B cell (primary cell): Measurements from ENCODE around the gene PRTFDC1.

Experiments used
- CTCF ChIP-seq: fragments of 200-600 bp; IDR thresholded peaks from one replicate; pipeline ENCODE4 v1.8.0; 2022; ENCODE audit warnings: antibody characterized with exemption, mild to moderate bottlenecking
- EZH2 ChIP-seq: IDR thresholded peaks from 2 replicates; pipeline ENCODE4 v1.6.1; 2012; ENCODE audit warnings: borderline replicate concordance, low read depth, mild to moderate bottlenecking, moderate library complexity, low read length; ENCODE audit not compliant: insufficient read depth, poor library complexity, severe bottlenecking

GRCh38 chr10:24952143-24952706, at the start of gene PRTFDC1:
- TF ChIP-seq CTCF (no peak), EZH2 (no peak)
